Fibroblast of lung (primary cell): ENCODE results near the gene RGS7.

Source experiments
- CTCF ChIP-seq, 2 donors: IDR thresholded peaks in 1 of 2; conservative IDR thresholded peaks in 1 of 2; 1 replicate in 1 of 2; 2 replicates in 1 of 2; pipeline ENCODE4 v1.5.1; 2011 to 2012; ENCODE audit warnings: low read length in 2 of 2, control low read depth in 1 of 2, inconsistent platforms in 1 of 2, low read depth in 1 of 2, mild to moderate bottlenecking in 1 of 2
- EZH2 ChIP-seq: IDR thresholded peaks from 2 replicates; pipeline ENCODE4 v1.5.1; 2012; ENCODE audit warnings: low read length, control low read depth, mild to moderate bottlenecking; ENCODE audit errors: missing control alignments

GRCh38 chr1:241391926-241392710, 35.1 kb upstream of the RGS7 start:
- TF ChIP-seq CTCF (conservative IDR thresholded peaks at IDR 0.05 in 1 of 2, IDR thresholded peaks at IDR 0.05 in 1 of 2; ENCODE audit: low read depth in 1 of 2, low read length in 2 of 2) (no peak), EZH2 (no peak)
